GF-D8 (cell line): Measurements from ENCODE around the gene KRT33A.
"Not testable (repeated sequence)": the region's sequence is repeated elsewhere in the genome, so short reads cannot be mapped to it uniquely, and the experiment has no call there.

Experiments
- DNase-seq: peaks from one replicate; lab custom pipeline; 2025; lab: John Stamatoyannopoulos, UW

KRT33A gene

DNA sequence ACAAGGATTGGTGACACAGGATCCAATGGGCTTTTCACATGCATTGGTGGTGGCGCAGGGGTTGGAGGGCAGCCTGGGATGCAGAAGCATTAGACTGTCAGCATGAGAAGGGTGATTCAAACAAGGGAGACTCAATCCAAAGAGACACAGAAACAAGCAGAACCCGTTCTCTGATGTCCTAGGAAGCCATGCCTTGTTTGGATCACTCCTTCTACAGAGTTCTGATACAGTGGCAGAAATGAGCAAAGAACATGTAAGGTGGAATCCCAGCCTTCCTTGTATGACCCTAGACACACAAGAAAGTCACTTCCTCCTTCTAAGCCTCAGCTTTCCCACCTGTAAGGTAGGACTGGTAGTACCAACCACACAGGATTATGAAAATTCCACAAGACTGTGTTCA lies 13.3 kb upstream of the KRT33A start:
- DNase-seq = no peak

DNA sequence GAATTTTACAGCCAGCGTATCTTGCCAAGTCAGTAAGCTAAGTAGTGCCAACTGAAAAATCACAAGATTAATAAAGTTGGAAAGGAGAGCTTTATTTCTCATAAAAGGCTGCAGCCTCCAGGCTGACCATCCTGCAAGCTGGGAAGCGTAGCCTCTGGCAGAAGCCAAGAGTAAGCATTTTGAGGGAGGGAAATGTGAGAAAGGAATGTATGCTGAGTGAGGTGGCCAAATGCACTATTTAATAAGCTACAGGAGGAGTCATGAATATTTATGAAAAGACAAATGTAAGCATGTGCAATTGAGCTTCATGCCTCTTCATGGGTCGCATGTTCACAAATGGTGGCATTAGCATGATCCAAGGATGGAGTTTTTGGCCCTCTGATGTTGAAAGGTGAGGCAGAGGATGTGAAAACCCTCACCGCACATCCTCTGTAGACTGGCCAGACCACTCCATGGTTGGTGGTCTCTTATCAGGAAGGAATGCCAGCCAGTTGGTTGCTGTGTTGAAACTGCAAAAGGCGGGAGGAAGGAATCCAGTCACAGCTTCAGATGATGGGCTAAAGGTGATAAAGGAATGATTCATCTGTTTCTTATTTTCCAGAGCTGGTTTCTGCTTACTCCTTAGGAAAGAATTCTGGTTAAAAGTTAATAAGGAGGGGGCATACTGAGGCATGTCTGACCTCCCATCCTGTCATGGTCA lies 9.8 kb upstream of the KRT33A start:
- DNase-seq = no peak

DNA sequence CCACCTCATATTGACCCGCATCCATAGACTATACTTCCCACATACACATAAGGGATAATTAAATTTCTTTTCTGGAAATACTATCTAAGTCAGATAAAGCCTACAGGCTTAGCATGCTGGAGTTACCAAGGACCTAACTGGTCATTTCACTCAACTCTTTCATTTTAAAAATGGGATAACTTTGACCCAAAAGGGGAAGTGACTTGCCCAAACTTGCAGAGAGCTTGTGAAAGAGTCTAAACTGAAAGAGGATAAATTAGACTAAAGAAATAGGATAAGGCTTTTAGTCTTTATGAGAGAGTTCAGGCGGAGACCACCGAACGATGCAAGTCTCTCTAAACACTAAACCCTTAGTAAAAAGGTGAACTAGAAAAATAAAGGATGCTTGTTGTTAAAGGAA lies 3.9 kb upstream of the KRT33A start:
- no peak for DNase-seq

DNA sequence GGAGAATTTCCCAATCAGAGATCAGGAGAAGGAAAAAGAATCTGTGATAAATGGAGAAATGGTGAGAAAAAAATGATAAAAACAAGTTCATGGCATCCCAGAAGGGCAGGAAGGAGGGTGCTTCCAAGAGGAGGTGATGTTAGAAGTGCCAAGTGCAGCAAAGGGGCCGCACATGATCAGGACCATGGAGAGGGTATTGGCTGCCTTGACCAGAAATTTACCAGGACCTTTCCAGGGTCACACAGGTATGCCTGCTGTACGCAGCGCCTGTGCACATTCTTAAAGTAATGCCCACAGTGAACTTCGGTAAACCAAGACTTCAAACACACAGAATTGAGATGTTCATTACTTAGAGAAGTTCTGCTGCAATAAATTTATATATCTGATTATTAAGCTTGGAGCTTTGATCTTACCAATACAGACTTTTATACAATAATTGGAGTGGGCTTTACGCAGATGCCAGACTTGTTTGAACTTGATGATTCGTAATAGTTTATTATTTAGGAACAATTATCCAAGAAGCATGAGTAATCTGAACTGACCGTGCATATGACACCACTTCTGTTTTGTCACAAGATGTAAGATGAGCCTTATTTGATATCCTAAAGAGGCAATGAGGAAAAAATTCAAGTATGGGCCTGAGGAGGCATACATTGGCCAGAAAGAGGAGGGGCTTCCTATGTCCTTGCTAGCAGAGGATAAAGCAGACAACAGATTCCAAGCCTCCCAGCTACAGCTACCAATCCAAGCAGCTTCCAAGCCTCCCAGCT lies 2.2 kb upstream of the KRT33A start:
- no peak for DNase-seq

DNA sequence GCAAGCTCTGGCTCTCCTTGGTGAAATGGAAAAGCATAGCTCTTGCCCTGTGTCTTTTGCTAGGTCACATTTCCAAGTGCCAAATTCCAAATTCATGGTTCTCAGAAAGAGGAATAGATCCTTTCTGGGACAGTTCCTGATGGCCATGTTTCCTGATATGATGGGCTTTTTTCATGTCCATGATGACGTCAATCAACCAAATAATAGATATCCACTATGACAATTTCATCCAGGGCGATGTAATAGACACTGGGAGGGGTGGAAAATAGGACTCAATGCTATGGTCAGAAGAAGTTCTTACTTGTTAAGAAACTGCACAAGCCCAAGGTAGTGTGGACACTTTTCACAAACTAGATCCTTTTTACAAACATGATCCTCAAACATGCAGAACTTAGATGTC lies 549 bp upstream of the KRT33A start:
- no peak for DNase-seq

DNA sequence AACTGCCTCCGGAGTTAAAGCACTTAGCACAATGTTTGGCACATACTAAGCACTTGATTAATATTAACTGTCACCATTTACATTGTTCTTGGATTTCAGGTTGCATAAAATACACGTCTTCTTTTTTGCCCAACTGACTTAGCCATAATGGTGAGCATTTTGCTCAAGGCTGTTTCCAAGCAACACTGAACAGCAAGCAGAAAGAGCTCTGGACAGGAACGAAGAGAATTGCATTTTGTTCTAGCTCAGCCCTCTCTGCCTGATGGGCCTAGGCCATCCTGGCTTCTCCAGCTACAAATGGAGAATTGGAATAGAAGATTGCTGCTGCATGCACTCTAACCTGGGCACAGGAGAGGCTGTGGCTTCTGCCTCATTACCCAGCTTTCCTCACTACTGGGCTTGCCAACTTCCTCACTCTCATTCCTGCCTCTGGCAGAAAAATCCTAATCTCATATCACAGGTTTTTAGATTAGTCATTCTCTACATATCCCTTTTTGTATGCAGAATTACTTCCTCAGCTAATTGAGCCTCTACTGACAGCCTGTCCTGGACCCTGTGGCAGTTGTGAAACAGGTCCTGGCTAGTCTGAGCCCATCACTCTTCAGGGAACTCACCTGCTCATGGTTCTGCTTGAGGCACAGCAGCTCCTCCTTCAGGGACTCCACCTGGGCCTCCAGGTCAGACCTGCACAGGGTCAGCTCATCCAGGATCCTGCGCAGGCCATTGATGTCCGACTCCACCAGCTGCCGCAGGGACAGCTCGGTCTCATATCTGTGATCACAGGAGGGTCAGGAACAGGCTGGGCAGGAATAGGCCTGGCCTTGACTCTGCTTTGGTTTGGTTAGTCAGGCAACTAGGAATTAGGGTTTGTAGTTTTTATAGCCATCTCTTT lies 2.5 kb downstream of the KRT33A start:
- no peak for DNase-seq

DNA sequence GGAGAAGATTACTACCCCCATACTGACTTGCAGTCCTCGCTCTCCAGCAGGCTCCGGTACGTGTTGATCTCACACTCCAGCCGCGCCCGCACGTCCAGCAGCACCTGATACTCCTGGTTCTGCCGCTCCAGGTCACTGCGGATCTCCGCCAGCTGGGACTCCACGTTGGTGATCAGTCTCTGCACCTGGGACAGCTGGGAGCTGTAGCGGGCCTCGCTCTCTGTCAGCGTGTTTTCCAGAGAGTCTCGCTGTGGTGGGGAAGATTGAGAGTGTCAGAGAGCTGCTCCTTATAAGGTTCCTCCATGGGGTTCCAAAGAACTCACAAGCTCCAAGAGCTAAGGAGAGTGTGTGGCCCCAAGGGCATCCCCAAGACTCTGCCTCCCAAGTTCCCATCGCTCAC lies 4.2 kb downstream of the KRT33A start:
- DNase-seq = not testable (repeated sequence)

DNA sequence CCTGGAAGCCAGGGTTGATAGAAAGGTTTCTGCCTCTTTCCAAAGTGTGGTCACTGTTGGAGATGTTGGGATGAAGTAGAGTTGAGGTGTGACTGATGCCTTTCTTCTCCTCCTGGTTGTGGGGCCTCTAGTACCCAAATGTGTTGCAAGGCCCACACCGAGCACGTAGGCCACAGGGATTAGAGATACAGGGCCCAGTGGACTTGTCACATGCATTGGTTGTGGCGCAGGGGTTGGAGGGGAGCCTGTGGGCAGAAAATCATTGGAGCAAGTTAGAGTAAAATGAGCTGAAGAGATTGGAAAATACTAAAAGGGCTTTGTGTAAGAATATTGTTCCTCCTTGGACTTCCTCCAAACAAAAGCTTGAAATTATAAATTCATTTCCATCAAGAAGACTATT lies 4.6 kb downstream of the KRT33A start:
- DNase-seq = no peak

DNA sequence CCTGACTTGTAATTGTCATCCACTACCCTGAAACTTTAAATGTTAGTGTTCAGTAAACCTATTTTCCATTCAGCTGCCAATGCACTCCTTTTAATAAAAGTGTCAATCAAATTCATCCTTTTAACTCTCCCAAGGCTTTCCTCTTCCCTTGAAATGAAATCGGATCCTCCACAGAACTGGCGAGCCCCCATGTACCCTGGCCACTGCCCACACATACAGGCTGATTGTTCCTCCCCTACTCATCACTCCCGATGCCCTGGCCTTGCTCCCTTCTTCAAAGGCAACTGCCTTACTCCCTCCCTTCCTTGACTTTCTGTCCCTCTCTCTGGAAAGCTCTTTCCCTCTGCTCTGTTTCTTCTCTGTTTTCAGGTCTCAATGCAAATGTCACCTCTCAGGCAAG lies 7.6 kb downstream of the KRT33A start:
- DNase-seq = no peak

DNA sequence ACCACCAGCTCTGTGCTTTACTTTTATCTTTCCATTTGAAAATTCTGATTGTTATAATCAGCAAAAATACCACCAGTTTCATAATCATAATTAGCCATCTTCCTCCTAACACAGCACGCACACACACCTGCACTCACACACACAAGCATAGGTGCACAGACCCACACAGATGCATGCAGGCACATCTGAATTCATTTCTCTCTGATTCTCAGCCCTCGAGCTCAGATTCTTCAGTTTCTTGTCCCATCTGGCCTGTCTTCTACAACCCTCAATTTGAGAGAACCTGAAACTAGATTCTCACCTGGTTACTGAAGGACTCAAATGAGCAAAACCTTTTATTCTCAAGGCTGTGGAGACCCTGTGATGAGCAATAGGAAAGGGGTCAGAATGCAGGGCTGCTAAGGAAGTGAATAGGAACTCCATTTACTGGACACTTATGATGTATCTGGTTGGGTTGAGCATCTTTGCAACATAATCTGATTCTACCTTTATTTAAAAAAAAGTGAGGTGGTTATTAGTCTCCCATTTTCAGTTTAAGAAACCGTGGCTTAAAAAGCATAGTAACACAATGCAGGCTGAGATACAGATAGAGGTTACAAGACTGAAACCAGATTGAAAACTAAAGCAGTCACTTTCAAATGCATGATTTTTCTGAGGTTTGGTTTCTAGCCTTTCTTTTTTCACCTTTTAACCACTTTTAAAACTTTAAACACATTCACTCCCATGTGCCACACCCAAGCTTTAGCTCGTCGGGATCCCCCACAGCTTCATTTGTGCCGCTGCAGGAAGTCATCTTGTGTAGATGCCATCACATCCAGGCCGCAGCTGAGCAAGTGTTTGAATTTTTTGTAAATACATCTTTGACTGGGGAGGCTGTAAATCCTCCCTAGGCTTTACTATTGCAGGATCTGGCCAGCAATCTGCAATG lies 9.4 kb downstream of the KRT33A start:
- no peak for DNase-seq

DNA sequence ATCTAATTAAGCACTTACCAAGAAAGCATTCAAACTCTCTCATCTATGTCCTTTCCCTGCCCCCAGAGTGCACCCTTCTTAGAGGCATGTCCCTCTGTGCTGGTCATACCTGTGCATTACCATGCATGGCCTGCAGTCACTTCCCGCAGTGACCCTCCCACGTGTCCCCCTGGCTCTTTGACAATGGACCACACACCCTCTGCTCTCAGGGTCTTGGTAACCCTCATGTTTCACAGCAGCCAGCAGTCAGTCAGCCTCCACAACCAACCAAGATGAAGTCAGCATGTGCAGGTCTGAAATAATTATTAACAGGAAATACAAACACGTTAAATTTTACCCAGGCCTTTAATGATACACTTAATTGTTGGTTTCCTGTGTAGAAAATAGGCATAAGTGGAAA lies 10.1 kb downstream of the KRT33A start:
- DNase-seq = no peak

DNA sequence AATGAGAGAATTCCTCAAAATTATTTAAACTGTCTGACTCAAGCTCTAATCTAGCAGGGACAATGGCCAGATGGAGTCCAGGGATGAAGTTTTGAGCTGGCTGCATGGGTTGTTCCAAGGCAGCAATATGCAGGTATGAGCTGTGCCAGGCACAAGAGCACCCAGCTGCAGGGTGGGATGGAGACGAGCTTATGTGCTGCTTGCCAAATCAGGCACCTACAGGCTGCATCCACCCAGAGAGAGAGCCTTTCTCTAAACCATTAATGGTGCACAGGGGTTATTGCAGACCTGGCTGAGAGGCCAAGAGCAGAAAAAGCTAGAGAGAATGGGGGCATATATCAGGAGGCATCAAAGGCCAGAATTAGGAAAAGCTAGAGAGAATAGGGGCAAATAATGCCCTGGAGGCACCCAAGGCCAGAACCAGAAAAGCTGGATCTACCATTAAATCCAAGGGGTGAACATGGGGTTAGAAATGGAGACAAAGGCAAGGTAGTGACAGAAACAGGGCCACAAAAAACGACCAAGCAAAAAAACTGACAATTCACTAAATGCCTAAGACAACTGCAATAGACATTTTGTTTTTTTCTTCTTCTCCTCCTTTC lies 11.0 kb downstream of the KRT33A start:
- DNase-seq = no peak

DNA sequence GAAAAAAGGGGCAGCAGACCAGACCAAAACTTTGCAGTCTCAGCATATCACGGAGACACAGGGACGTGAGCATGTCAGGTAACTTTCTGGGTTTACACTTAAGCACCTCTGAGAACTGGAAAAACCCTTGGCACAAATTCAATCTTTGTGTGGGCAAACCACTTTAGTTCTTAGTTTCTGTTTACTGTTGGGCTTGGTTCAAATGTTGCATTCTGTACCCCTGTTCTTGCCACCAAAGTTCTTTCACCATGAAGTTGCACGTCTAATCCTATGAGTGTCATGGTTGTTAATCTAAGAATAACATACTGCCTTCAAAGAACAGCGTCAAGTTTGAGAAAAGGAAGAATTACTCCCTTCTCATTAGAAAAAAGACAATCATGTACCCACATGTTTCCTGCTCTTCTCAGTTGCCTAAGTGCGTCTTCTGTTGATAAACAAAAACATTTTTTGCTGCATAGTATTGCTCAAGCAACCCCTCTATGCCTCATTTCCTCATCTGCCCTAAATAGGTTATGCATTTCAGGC lies 11.6 kb downstream of the KRT33A start:
- DNase-seq = no peak

DNA sequence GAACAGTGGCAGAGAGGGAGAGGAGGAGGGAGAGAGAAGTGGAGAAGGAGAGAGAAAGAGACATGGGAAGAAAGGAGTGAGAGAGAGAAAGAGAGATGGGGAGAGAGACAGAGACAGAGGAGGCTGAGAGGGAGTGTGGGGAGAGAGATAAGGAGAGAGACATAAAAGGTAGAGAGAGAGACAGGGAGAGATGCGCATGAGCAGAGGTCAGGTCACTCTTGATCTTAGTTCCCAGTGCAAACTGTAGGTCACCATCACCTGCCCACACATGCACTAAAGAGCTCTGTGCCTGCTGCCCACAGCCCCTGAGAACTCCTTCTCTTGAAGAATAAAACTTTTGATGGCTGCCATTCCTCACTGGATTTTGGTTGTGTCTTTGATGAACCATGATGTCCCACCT lies 14.9 kb downstream of the KRT33A start:
- DNase-seq = no peak

DNA sequence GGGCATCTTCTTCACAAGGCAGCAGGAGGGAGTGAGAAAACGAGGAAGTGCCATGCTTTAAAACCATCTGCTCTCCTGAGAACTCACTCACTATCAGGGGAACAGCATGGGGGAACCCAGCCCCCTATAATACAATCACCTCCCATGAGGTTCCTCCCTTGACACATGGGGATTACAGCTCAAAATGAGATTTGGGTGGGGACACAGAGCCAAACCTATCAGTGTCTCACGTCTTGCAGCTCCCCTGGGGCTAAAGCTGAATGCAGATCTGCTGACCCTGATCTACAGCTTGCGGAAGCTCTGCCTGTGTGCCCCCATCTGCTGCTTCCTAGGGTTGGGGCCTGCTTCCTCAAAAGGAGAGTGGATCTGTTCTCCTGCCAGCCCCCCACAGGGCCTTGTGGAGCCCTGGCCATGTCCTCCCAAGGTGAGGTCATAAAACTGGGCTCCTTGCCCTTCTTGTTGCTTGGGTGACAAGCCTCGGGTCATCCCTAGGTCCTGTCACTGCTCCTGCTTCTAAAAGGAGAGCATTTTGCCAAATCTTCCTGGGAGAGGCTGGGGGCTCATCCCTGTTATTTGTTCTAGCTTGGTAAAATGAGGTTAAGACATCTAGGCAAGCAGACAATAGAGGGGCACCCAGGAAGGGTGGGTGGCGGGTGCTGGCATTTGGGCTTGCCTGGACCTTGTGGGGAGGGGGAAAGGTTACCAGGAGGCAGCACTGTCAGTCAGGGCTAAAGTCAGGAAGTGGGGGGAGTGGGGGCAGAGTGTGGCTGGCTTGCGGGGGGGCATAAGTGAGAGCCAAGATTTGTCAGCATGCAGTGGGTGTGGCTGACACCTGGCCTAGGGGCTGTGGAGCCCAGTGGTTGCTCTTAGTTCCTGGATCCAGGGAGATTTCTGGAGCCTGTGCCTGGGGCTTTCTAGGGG lies 16.0 kb downstream of the KRT33A start:
- no peak for DNase-seq

DNA sequence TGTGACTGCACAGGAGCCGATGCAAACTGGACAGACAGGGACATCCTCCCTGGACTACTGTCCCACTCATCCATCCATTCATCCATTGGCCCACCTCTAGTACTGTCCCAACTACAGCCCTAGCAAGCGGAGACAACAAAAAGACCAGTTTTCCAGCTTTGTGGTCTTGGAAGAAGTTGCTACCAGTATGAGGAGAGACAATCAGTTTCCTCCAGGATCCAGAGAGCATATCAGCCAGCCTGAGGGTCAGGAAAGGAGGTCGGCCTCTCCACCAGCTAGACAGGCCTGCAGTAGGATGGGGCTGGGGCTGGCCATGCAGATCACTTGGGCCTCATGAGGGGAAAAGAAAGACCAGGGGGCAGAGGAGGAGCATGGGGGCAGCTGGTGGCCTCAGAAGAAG lies 16.8 kb downstream of the KRT33A start:
- DNase-seq = no peak

DNA sequence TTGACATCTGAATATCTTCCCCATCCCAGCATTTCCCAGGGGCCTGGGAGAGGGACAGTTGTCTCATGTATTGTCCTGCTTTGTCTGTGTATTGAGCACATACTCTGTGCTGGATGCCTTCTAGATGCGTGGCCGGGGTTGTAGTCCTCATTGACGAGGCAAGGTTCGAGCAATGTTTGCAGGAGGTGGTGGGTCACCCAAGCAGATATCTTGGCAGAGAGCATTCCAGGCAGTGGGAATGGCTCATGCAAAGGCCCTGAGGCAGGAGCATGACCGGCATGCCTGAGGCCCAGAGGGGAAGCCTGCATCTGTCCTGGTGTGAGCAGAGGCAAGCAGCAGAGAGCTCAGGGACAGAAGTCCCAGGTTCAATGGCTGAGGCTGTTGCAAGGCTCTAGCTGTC lies 17.5 kb downstream of the KRT33A start:
- DNase-seq = no peak

DNA sequence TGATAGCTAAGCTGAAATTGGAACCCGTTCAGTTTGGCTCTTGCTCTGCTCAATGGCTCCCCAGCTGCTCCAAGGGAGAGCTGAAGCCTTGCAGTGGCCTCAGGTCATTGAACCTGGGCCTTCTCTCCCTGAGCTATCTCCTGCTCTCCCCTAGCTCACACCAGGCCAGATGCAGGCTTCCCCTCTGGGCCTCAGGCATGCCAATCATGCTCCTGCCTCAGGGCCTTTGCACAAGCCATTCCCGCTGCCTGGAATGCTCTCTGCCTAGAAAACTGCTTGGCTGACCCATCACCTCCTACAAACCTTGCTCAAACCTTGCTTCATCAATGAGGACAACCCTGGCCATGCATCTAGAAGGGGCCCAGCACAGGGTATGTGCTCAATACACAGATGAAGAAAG lies 18.4 kb downstream of the KRT33A start:
- no peak for DNase-seq

DNA sequence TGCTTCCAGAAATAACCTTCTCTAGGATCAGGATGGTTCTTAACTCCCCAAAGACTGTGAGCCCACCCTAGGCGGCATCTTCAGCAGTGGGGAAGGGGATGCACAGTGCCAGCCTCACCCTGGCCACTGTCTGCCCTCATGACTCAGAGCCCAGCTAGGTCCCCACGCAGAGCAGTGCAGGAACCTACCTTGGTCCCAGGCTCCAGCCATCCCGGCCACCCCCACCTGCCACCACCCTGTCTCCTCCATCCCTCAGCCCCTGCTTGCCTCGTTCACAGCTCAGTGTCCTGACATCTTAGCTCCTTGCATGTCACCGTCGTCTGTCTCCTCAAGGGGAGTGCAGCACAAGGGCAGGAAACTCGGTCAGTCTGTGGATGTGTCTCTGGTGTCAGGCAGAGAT lies 19.0 kb downstream of the KRT33A start:
- no peak for DNase-seq
